SK-N-SH (cell line): ENCODE measurements around the gene PKN3. TPM values are rescaled to one million over a fixed set of nuclear protein-coding genes. Genes with fewer than 3 reads are reported as not detected.

Source experiments
- CTCF ChIA-PET: fragments of 300-600, 350-600 bp; formaldehyde crosslinking; extraction: SDS; loops from one replicate; lab custom pipeline; 2021; lab: Yijun Ruan, JAX
- POLR2A ChIA-PET: fragments of 350-600 bp; sonication (Branson Sonifier 250); formaldehyde crosslinking; extraction: SDS; loops from one replicate; lab custom pipeline; 2020; ENCODE audit warnings: antibody characterized with exemption, inconsistent platforms; lab: Yijun Ruan, JAX
- DNase-seq: peaks from one replicate; pipeline ENCODE4 v3.0.0; 2012
- H2AFZ ChIP-seq: fragments of 200-600 bp; sonication (generic); 2 replicates; pipeline ENCODE4 v1.8.1; 2016; ENCODE audit warnings: antibody characterized with exemption, mild to moderate bottlenecking, low read depth
- H3F3A ChIP-seq: fragments of 200-600 bp; sonication (generic); replicated peaks from 2 replicates; pipeline ENCODE3; 2016; ENCODE audit warnings: antibody characterized with exemption, mild to moderate bottlenecking; ENCODE audit not compliant: insufficient read depth
- H3K27ac ChIP-seq, 2 experiments: fragments of 200-500 bp in 1 of 2; fragments of 200-600 bp in 1 of 2; sonication (Bioruptor generic) in 1 of 2; sonication (generic), shearing (Covaris generic) in 1 of 2; 2 replicates each; pipeline versions ENCODE4 v1.5.1 to v1.6.1; 2014 to 2016; ENCODE audit warnings: low read depth in 2 of 2, inconsistent platforms in 1 of 2, low read length in 1 of 2, mild to moderate bottlenecking in 1 of 2, mixed read lengths in 1 of 2
- H3K27me3 ChIP-seq: fragments of 200-600 bp; sonication (generic), shearing (Covaris generic); 2 replicates; pipeline ENCODE4 v1.6.1; 2016; ENCODE audit warnings: mixed run types; ENCODE audit not compliant: insufficient read depth
- H3K36me3 ChIP-seq, 2 experiments: fragments of 200-500 bp in 1 of 2; fragments of 200-600 bp in 1 of 2; sonication (Bioruptor generic) in 1 of 2; sonication (generic) in 1 of 2; replicated peaks in 1 of 2; 2 replicates each; pipeline versions ENCODE3 to v1.5.1; 2014 to 2016; ENCODE audit warnings: low read length in 1 of 2, mild to moderate bottlenecking in 1 of 2; ENCODE audit not compliant: insufficient read depth in 2 of 2, control insufficient read depth in 1 of 2
- H3K4me1 ChIP-seq, 2 experiments: fragments of 200-500 bp in 1 of 2; fragments of 200-600 bp in 1 of 2; sonication (Bioruptor generic) in 1 of 2; sonication (generic), shearing (Covaris generic) in 1 of 2; 2 replicates each; pipeline versions ENCODE4 v1.5.1 to v1.6.1; 2014 to 2016; ENCODE audit warnings: low read depth in 1 of 2, low read length in 1 of 2, mixed run types in 1 of 2; ENCODE audit not compliant: insufficient read depth in 2 of 2, control insufficient read depth in 1 of 2
- H3K4me2 ChIP-seq: fragments of 200-600 bp; sonication (generic), shearing (Covaris generic); 2 replicates; pipeline ENCODE4 v1.6.1; 2017; ENCODE audit warnings: mixed run types
- H3K4me3 ChIP-seq, 2 experiments: fragments of 200-500 bp in 1 of 2; fragments of 200-600 bp in 1 of 2; sonication (Bioruptor generic) in 1 of 2; sonication (generic), shearing (Covaris generic) in 1 of 2; 2 replicates each; pipeline versions ENCODE4 v1.5.1 to v1.8.1; 2014 to 2016; ENCODE audit warnings: low read depth in 2 of 2, inconsistent platforms in 1 of 2, low read length in 1 of 2, mild to moderate bottlenecking in 1 of 2, mixed read lengths in 1 of 2, moderate library complexity in 1 of 2
- H3K79me2 ChIP-seq: fragments of 200-600 bp; sonication (generic); 2 replicates; pipeline ENCODE4 v1.8.1; 2017; ENCODE audit warnings: mild to moderate bottlenecking; ENCODE audit not compliant: insufficient read depth
- H3K9ac ChIP-seq: fragments of 200-600 bp; sonication (generic); 2 replicates; pipeline ENCODE4 v1.6.1; 2017; ENCODE audit warnings: mixed run types
- H3K9me2 ChIP-seq: fragments of 200-600 bp; sonication (generic); 2 replicates; pipeline ENCODE4 v1.6.1; 2017; ENCODE audit warnings: mixed run types
- H3K9me3 ChIP-seq: fragments of 200-600 bp; sonication (generic); 2 replicates; pipeline ENCODE4 v1.6.1; 2017; ENCODE audit warnings: mixed run types, mild to moderate bottlenecking, moderate library complexity
- H4K20me1 ChIP-seq: fragments of 200-600 bp; sonication (generic); 2 replicates; pipeline ENCODE4 v1.6.1; 2017; ENCODE audit warnings: mild to moderate bottlenecking, mixed run types; ENCODE audit not compliant: insufficient read depth
- ELF1 ChIP-seq: IDR thresholded peaks from 2 replicates; pipeline ENCODE4 v1.4.0; 2012
- GABPA ChIP-seq: IDR thresholded peaks from 2 replicates; pipeline ENCODE4 v1.4.0; 2012; ENCODE audit warnings: low read depth, mild to moderate bottlenecking
- GATA2 ChIP-seq: sonication (generic); formaldehyde crosslinking; IDR thresholded peaks from 2 replicates; pipeline ENCODE4 v1.5.0; 2020; ENCODE audit warnings: mild to moderate bottlenecking, missing genetic modification reagents
- MAX ChIP-seq: IDR thresholded peaks from 2 replicates; pipeline ENCODE4 v1.4.0; 2012; ENCODE audit warnings: low read depth
- MXI1 ChIP-seq: IDR thresholded peaks from 2 replicates; pipeline ENCODE4 v1.6.1; 2012; ENCODE audit warnings: mild to moderate bottlenecking, low read depth, low read length, improper control_type of control experiment
- NFIC ChIP-seq: IDR thresholded peaks from 2 replicates; pipeline ENCODE4 v1.4.0; 2012; ENCODE audit warnings: borderline replicate concordance
- RAD21 ChIP-seq: IDR thresholded peaks from 2 replicates; pipeline ENCODE4 v1.6.1; 2012; ENCODE audit warnings: mild to moderate bottlenecking, low read length
- RFX5 ChIP-seq: IDR thresholded peaks from 2 replicates; pipeline ENCODE4 v1.6.1; 2012; ENCODE audit warnings: mild to moderate bottlenecking, improper control_type of control experiment, low read length
- RXRA ChIP-seq: IDR thresholded peaks from 2 replicates; pipeline ENCODE4 v1.4.0; 2012; ENCODE audit warnings: low read depth, mild to moderate bottlenecking, borderline replicate concordance
- TAF1 ChIP-seq: IDR thresholded peaks from 2 replicates; pipeline ENCODE4 v1.6.1; 2012; ENCODE audit warnings: low read depth, mild to moderate bottlenecking, low read length, moderate library complexity, borderline replicate concordance
- TEAD4 ChIP-seq: IDR thresholded peaks from 2 replicates; pipeline ENCODE4 v1.4.0; 2012; ENCODE audit warnings: mild to moderate bottlenecking, borderline replicate concordance; ENCODE audit not compliant: insufficient read depth
- ZBTB33 ChIP-seq: IDR thresholded peaks from 2 replicates; pipeline ENCODE4 v1.4.0; 2012; ENCODE audit warnings: low read depth, borderline replicate concordance
- WGBS: methylation state at CpG from one replicate; pipeline ENCODE4 v1.1.6; 2017; ENCODE audit warnings: low lambda C conversion rate; 5-methylcytosine and 5-hydroxymethylcytosine counted together
- polyA plus RNA-seq, 3 experiments: library from polyadenylated mRNA; depleted of rRNA; stranded (reverse); fragments of >200 nt; gene quantifications; 2 replicates each; pipeline ENCODE4 v1.2.3, GENCODE V29; 2012
- TF ChIP-seq, protein P1 (sequence below): fragments of 200-600 bp; sonication (generic); IDR thresholded peaks from 2 replicates; pipeline ENCODE4 v1.6.1; 2017; ENCODE audit warnings: antibody characterized with exemption, mild to moderate bottlenecking, moderate library complexity
- TF ChIP-seq, protein P2 (sequence below): fragments of 150-350 bp; IDR thresholded peaks from 2 replicates; pipeline ENCODE4 v1.6.1; 2016; ENCODE audit warnings: mild to moderate bottlenecking, low read depth, low read length

The PKN3 gene
- polyA plus RNA-seq, 1 of the 3 experiments (the other 2 are of a cell fraction) = 7.8 TPM

DNA sequence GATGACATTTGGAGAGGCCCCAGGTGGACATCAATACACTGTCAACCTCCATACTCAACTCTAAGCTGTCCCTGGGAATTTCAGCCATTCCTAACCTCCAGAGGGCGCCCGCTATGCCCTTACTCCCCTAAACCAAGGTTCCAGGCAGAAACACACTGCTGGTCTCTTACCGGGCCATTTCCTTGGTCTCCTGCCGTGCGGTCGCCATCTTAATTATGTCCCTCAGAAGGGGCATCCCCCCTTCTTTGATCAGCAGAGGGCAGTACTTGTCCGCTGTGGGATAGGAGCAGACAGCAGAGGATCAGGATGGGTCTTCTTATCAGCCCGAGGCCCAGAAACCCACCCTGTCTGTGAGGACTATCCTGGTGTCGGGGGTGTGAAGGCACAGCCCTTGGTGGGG is 31.0 kb downstream of the PKN3 start (continued):
- TF ChIP-seq ZBTB33 (no peak), RXRA (no peak), ELF1 (no peak), GABPA (no peak), NFIC (no peak), MAX (no peak), MXI1 (peak; percentile 48; the same call in 1 of the 2 replicates)

DNA sequence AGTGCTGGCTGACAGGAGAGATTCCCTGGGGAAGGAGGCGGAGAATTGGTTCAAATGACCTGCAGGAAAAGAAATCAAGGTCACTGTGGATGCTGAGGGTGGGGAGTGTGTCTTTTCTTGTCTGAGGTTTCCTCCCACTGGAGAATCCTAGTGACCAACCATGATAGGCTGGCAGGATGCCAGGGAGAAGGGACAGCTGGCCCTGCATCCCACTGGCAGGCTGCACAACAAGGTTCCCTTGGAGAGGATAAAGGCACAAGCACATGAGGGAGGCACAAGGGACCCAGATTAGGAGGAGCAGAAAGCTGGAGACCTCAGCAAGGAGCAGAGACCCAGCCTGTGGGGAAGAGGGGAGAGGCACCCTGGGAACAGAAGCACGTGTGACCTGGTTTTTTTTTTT is 33.1 kb downstream of the PKN3 start:
- TF ChIP-seq RFX5 (no peak), GABPA (no peak), NFIC (0 out of 2 replicates have a peak, but pooled peaks have one; percentile 21), RAD21 (no peak), GATA2 (CRISPR knock-in tag) (no peak), TEAD4 (no peak), TAF1 (no peak), MXI1 (peak; percentile 52; the same call in 1 of the 2 replicates)
- TF ChIP-seq, protein P1, sequence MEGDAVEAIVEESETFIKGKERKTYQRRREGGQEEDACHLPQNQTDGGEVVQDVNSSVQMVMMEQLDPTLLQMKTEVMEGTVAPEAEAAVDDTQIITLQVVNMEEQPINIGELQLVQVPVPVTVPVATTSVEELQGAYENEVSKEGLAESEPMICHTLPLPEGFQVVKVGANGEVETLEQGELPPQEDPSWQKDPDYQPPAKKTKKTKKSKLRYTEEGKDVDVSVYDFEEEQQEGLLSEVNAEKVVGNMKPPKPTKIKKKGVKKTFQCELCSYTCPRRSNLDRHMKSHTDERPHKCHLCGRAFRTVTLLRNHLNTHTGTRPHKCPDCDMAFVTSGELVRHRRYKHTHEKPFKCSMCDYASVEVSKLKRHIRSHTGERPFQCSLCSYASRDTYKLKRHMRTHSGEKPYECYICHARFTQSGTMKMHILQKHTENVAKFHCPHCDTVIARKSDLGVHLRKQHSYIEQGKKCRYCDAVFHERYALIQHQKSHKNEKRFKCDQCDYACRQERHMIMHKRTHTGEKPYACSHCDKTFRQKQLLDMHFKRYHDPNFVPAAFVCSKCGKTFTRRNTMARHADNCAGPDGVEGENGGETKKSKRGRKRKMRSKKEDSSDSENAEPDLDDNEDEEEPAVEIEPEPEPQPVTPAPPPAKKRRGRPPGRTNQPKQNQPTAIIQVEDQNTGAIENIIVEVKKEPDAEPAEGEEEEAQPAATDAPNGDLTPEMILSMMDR = no peak
- TF ChIP-seq, protein P2, sequence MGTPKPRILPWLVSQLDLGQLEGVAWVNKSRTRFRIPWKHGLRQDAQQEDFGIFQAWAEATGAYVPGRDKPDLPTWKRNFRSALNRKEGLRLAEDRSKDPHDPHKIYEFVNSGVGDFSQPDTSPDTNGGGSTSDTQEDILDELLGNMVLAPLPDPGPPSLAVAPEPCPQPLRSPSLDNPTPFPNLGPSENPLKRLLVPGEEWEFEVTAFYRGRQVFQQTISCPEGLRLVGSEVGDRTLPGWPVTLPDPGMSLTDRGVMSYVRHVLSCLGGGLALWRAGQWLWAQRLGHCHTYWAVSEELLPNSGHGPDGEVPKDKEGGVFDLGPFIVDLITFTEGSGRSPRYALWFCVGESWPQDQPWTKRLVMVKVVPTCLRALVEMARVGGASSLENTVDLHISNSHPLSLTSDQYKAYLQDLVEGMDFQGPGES = no peak
- peak; percentile 84 for DNase-seq
- Histone ChIP-seq H3K4me1 (peaks cover 0 to 14% of the 10 kb centered on the region in 2 experiments; a peak in 1 of 4 replicates), H3K27me3 (no peaks in the 10 kb centered on the region), H3F3A (peaks cover 4% of the 10 kb centered on the region), H2AFZ (no peak overlapping the region), H3K9me2 (no peaks in the 10 kb centered on the region), H3K36me3 (peaks cover 2 to 4% of the 10 kb centered on the region in 2 experiments), H3K9ac (no peak overlapping the region), H3K27ac (peak overlapping the region in 1 of 2 experiments; percentile 20; a peak in 2 of 4 replicates), H3K79me2 (no peaks in the 10 kb centered on the region), H3K4me2 (no peak overlapping the region), H3K4me3 (no peak overlapping the region), H3K9me3 (no peaks in the 10 kb centered on the region), H4K20me1 (no peaks in the 10 kb centered on the region)
- 97% methylated on average over 2 of the region's 2 CpGs for WGBS
- CTCF ChIA-PET = interaction anchor here (1.3 to 2.0 kb wide), 5 partner anchors 8 to 83 kb away, joined by 3 to 7 read pairs (median 5); partner anchors contain the start of genes PKN3 and ZER1
- POLR2A ChIA-PET = interaction anchor here (0.9 kb wide), 1 partner anchor 84 kb away, joined by 3 read pairs; no protein-coding TSS in a partner anchor
